ENCODE measurements around the gene SLX4IP. TPM values are rescaled to one million over a fixed set of nuclear protein-coding genes. Genes with fewer than 3 reads are reported as not detected.

The SLX4IP gene
- total and polyA plus RNA-seq, 2 of the 13 experiments (the other 11 are each of a cell fraction or from before 2014, with no cell fraction given), result 3.6 to 7.3 TPM

DNA sequence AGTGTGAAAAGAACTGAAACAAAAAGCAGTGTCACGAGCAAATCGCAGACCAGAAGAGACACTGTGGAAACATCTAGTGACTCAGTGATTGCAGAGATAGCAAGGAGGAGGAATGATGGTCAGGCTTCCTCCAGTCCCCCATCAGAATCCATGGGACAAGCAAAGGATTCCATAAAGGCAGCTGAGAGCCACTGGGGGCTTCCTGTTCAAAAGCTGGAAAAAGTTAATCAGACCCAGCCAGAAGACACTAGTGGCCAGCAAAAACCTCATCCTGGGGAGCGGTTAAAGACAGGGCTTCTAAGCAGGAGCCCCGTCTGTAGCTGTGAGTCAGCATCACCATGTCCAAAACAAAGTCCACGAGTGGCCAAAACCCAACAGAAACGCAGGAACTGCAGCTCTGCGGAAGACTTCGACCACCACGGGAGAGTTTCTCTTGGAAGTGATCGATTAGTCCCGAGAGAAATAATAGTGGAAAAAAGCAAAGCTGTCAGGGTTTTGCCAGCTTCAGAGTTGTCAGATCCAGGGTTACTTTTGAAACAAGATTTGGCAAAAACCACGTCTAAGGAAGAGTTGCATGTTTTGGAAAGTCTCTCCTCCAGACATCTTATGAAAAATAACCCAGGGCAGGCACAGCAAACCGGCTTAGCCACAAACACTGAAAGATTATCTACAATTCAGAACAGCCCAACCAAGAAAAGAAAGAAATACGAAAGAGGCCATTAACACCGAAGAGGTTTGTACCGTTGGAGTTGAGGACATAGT is 187.7 kb downstream of the SLX4IP start:
- FAIRE-seq, result no peak
- CTCF ChIA-PET (ENCODE audit: low intra/inter-chr PET ratio, low total read pairs), result no interaction called here
- POLR2A ChIA-PET, result no interaction called here

More for the DNA sequence above, 187.7 kb downstream of the SLX4IP start:
- Histone ChIP-seq H3K79me2 (ENCODE audit: insufficient read depth, low read length) (no peaks in the 10 kb centered on the region), H3K36me3 (replicated peaks in 1 of 2; ENCODE audit: control insufficient read depth in 1 of 2, insufficient read depth in 2 of 2, low read length in 2 of 2) (peaks cover 0 to 7% of the 10 kb centered on the region in 2 experiments; a peak in 1 of 5 replicates), H3K4me1 (ENCODE audit: insufficient read depth, low read length) (peaks cover 19% of the 10 kb centered on the region), H3K27ac (ENCODE audit: extremely low read length, insufficient read depth, low read length) (no peak overlapping the region), H2AFZ (ENCODE audit: low read length) (no peak overlapping the region), H3K4me2 (ENCODE audit: low read depth, low read length) (no peak overlapping the region), H3K9ac (ENCODE audit: insufficient read depth, low read depth, low read length) (no peak overlapping the region), H3K27me3 (ENCODE audit: control insufficient read depth in 1 of 2, insufficient read depth in 2 of 2, low read length in 2 of 2) (no peaks in the 10 kb centered on the region), H3K9me3 (ENCODE audit: low read length) (no peaks in the 10 kb centered on the region), H4K20me1 (ENCODE audit: insufficient read depth, low read length) (no peaks in the 10 kb centered on the region), H3K4me3 (replicated peaks in 1 of 3; ENCODE audit: insufficient read depth in 1 of 3, low read depth in 2 of 3, low read length in 3 of 3) (no peak overlapping the region)
- no peak for TF ChIP-seq MED1 (CRISPR knock-in tag; IDR thresholded peaks at IDR 0.05)
- TF ChIP-seq ZNF12 (CRISPR knock-in tag; IDR thresholded peaks at IDR 0.05), result no peak
- TF ChIP-seq CERS6 (CRISPR knock-in tag; IDR thresholded peaks at IDR 0.05), result no peak
- TF ChIP-seq SYNCRIP (IDR thresholded peaks at IDR 0.05; ENCODE audit: insufficient read depth, low read depth, low read length), result no peak
- TF ChIP-seq ZNF891 (CRISPR knock-in tag; IDR thresholded peaks at IDR 0.05), result no peak
- TF ChIP-seq ZUFSP (CRISPR knock-in tag; IDR thresholded peaks at IDR 0.05; ENCODE audit: borderline replicate concordance), result no peak
- no peak for TF ChIP-seq ZNF749 (CRISPR knock-in tag; IDR thresholded peaks at IDR 0.05; ENCODE audit: borderline replicate concordance)
- TF ChIP-seq ZNF350 (CRISPR knock-in tag; IDR thresholded peaks at IDR 0.05; ENCODE audit: borderline replicate concordance, low read depth), result no peak
- no peak for TF ChIP-seq ZFP90 (CRISPR knock-in tag; IDR thresholded peaks at IDR 0.05; ENCODE audit: borderline replicate concordance)
- TF ChIP-seq ZNF496 (CRISPR knock-in tag; IDR thresholded peaks at IDR 0.05; ENCODE audit: insufficient replicate concordance), result no peak
- no peak for TF ChIP-seq USF2 (IDR thresholded peaks at IDR 0.05; ENCODE audit: low read depth, low read length)
- TF ChIP-seq USF2 (CRISPR knock-in tag; IDR thresholded peaks at IDR 0.05; ENCODE audit: borderline replicate concordance), result no peak
- TF ChIP-seq WIZ (CRISPR knock-in tag; IDR thresholded peaks at IDR 0.05), result no peak
- TF ChIP-seq, protein P1, sequence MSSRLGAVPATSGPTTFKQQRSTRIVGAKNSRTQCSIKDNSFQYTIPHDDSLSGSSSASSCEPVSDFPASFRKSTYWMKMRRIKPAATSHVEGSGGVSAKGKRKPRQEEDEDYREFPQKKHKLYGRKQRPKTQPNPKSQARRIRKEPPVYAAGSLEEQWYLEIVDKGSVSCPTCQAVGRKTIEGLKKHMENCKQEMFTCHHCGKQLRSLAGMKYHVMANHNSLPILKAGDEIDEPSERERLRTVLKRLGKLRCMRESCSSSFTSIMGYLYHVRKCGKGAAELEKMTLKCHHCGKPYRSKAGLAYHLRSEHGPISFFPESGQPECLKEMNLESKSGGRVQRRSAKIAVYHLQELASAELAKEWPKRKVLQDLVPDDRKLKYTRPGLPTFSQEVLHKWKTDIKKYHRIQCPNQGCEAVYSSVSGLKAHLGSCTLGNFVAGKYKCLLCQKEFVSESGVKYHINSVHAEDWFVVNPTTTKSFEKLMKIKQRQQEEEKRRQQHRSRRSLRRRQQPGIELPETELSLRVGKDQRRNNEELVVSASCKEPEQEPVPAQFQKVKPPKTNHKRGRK (CRISPR knock-in tag; IDR thresholded peaks at IDR 0.05), result no peak
- no peak for TF ChIP-seq ZNF235 (CRISPR knock-in tag; IDR thresholded peaks at IDR 0.05; ENCODE audit: borderline replicate concordance)
- no peak for TF ChIP-seq ZNF816 (CRISPR knock-in tag; IDR thresholded peaks at IDR 0.05; ENCODE audit: borderline replicate concordance)
- DNase-seq (ENCODE audit: low spot score) (no peak), ATAC-seq (no peak)
- WGBS (ENCODE audit: low lambda C conversion rate), result 95% methylated on average over 16 of the region's 16 CpGs
- intact Hi-C loops (cut with micrococcal nuclease; ENCODE audit: unreplicated experiment), result no loop called here
- BruUV-seq (replicated peaks), result no TSS peak
- in situ Hi-C loops (cut with HindIII; ENCODE audit: extremely low pct_ligation_motif_present, low pct_unique_long_range_greater_than_20kb), result no loop called here
